ENCODE measurements around the gene PCMTD2.

The PCMTD2 gene

DNA sequence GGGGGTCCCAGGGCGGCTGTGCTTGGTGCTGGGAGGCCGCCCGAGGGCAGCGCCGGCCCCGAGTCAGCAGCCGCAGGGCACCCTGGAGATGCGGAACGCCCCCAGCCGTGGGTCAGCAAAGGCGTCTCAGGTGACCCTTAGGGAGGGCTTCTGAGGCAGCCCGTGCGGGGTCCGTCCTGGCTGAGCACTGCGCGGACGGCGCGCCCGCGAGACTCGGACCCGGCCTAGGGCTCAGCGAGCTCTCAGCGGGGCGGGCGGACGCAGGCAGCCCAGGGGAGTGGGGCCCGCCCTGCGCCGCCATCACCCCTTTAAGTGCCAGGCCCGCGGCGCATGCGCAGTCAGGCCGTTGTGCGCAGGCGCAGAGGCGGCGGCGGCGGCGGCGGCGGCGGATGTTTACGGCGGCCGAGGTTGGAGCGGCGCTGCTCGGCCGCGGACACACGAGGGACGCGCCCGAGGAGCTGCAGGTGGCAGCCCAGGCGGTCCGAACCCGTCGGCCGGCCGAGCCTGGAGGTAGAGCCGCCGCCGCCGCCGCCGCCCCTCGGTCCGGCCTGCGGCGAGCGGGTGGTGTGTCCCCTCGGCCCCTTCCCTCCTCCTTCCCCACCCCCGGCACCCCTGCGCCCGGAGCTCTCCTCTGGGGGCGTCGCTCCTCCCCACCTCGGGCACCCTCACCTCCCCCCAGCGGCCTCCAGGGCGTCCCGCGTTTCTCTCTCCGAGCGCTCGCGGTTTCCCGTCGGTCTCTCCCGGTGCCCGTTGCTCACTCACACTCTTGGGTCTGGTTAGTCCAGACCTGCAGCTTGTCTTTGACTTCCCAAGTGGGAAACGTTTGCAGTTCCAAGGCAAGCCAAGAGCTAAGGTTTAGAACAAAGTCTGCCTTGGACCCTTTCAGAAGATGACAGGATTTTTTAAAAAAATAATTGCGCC, at the start of gene PCMTD2:
PCMTD2 (plus strand) TSS at position 388 of the 921 bp plus-strand sequence. CDS start 4,218 bp downstream, outside the sequence.
- peak; percentile 73 for DNase-seq (ENCODE audit: low read depth)

DNA sequence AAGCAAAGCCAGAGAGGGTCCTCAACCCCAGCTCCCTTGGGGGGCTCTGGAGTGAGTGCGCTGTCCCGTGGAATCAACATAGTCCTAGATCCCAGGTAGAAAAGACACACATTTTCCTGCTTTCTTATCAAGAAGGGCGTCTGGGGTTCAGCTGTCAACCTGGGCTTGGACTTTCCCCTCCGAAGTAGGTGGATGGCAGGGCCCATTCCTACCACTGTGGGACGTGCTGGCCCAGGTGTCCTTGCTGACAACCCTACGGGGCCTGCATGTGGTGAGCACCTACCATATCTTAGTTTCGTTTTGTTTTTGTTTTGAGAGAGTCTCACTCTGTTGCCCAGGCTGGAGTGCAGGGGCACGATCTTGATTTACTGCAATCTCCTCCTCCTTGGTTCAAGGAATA, 48.9 kb upstream of the PCMTD2 start:
- no peak for DNase-seq (ENCODE audit: low read depth)

DNA sequence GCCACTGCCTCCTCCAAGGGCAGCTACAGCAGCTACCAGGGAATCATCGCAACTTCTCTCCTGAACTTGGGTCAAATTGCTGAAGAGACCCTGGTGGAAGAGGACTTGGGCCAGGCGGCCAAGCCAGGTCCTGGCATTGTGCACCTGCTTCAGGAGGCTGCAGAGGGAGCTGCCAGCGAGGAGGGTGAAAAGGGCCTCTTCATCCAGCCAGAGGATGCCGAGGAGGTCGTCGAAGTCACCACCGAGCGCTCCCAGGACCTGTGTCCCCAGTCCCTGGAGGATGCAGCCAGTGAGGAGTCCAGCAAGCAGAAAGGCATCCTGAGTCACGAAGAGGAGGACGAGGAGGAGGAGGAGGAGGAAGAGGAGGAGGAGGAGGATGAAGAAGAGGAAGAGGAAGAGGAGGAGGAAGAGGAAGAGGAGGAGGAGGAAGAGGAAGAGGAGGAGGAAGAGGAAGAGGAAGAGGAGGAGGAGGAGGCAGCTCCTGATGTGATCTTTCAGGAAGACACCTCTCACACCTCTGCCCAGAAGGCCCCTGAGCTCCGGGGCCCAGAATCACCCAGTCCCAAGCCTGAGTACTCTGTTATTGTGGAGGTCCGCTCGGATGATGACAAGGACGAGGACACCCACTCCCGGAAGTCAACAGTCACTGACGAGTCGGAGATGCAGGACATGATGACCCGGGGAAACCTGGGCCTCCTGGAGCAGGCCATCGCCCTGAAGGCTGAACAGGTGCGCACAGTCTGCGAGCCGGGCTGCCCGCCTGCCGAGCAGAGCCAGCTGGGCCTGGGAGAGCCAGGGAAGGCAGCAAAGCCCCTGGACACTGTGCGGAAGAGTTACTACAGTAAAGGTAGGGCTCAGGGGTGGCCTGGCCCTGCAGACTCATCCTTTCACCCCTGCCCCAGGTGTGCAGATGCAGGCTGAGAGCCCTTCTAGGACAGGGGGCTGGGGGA, 47.6 kb upstream of the PCMTD2 start:
- no peak for DNase-seq (ENCODE audit: low read depth)

DNA sequence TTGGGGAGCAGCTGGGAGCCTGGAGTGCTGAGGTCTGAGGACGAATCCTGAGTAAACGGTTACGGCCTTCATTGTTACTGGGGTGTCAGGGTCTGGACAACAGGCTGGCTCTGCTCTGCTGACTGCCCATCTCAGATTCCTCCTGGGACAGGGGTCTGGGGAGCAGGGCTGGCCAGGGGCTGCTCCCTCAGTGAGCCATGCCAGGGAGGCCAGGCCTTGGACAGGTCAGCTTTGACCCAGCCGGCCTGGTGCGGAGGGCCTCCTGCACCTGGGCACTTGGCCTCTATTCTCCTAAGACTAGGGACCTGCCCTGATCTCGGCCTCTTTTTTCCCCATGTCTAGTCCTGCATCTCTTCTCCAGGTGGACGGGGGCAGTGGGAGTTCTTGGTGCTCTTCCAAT, 46.4 kb upstream of the PCMTD2 start:
- no peak for DNase-seq (ENCODE audit: low read depth)

DNA sequence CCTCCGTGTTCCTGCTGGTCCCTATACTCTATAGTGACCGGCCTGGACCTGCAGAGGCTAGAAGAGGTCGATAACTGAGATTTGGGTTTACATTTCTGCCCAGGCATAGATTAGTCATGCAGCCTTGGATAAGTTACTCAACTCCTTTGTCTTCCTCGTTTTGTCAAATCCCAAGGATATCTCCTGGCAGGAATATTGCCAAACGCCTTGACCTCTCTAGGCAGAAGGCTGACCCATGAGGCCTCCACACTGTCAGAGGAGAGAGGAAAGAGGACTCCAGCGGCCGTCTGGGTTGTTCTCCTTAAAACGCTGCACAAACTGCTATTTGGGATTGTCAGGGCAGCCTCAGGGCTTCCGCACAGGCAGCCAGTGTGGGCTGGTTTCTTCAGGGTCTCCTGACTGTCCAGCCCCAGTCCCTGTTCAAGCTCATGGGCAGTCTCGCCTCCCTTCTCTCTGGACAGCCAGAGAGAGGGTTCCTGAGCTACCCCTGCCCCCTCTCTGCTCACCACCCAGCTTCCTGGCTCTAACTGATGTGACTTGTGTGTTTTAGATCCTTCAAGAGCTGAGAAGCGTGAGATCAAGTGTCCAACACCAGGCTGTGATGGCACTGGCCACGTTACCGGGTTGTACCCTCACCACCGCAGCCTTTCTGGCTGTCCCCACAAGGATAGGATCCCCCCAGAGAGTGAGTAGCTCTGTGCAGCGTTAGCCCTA, 44.7 kb upstream of the PCMTD2 start:
- no peak for DNase-seq (ENCODE audit: low read depth)

DNA sequence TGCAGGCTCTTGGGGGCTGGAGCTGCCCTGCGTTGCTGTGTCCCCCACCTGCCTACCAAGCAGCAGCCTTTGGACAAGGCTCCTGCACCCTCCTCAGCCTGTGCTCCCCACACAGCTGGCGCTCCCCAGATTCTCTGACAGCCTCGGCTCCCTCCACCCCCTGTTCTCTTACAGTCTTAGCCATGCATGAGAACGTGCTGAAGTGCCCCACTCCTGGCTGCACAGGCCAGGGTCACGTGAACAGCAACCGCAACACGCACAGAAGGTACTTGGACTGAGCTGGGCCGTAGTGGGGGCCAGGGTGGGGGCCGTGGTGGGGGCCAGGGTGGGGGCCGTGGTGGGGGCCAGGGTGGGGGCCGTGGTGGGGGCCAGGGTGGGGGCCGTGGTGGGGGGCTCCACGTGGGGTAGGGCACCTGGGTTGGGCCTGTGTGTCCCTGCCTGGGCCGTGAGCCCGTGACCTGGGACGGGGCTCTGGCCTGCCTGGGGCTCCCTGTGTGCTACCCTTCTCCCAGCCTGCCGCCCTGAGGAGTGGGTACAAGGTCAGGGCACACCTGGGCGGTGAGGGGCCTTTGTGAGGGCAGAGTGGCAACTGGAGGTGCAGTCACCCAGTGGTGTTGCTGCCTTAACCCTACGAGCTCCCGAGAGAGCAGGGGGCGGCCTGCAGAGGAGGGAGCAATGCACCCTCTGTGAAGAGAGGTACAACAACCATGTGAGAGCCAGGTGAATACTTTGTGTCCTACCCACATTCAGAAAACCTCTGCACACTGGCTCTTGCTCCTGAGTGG, 43.5 kb upstream of the PCMTD2 start:
- DNase-seq (ENCODE audit: low read depth) = no peak

DNA sequence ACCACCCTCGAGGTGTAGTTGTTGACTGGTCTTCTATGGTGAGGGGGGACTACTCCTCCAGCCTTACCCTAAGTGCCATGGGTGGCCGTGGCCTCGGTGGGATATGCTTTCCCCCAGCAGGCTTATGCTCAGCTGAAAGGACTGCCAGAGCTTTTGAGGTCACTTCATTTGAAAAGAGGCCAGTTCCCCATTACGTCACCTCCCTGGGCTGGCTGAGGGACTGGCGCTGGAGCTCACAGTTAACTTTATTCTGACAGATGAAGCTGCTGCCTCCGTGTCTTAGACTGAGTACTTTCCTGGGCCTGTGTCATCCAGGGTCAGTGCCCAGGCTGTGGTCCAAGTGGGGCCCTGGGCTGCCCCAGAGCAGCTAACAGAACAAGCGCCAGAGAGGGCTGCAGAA, 42.8 kb upstream of the PCMTD2 start:
- no peak for DNase-seq (ENCODE audit: low read depth)

DNA sequence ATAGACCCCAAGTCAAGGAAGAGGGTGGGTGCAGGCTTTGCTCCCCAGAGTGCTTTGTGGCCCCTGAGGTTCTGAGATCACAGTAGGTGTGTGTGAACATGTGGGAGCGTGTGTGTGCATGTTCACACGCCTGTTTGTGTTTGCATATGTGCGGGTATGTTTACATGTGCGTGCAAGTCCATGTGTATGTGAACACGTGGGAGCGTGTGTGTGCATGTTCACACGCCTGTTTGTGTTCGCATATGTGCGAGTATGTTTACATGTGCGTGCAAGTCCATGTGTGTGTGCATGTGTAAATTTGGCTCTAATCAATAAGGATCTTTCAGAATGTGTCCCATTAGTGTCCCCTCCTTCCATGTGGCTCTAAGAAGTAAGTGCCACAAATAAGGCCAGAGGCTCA, 41.4 kb upstream of the PCMTD2 start:
- no peak for DNase-seq (ENCODE audit: low read depth)

DNA sequence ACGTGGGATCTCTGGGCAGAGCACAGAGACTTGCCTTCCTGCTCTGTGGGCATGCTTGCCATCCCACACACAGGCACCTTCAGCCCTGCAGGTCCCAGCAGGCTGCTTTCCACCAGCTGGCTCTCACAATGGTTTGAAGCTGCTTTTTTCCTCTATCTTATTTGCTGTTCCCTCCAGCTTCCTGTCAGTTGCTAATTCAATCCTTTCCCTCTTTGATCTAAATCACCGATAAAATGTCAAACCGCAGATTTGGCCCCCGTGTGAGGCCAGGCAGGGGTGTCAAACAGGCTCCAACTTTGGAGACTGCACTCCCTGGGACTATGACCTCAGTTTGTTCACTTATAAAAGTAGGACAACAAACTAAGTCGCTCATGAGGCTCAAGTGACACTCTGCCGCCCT, 40.6 kb upstream of the PCMTD2 start:
- DNase-seq (ENCODE audit: low read depth) = no peak

DNA sequence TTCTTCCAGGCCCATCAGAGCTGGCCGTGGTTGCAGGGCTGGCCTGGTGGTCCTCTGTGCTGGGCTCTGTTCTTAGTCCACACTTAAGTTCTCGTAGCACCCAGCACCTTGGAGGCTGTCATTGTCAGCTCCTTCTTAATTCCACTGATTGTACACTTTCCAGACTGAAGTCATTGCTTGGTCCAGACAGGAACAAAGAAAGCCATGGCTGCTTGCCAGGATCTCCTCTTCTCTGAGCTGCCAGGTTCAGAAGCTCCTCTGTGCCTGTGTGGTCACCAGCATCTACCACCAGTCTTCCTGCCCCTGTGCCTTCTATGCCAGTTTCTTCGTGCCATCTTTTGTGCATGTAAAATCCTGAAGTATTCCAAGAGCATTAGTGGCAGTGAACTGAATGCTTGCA, 39.5 kb upstream of the PCMTD2 start:
- DNase-seq (ENCODE audit: low read depth) = no peak

DNA sequence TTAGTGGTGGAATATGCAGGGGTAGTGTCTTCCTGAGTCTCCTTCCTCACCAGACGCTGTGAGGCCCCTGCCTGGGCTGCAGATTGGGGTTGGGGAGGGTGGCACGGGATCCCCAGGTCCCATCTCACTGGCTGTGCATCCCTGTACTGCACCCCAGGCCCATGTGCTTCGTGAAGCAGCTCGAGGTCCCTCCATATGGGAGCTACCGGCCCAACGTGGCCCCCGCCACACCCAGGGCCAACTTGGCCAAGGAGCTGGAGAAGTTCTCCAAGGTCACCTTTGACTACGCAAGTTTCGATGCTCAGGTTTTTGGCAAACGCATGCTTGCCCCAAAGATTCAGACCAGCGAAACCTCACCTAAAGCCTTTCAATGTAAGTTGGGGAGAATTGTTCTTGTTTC, 38.6 kb upstream of the PCMTD2 start:
- no peak for DNase-seq (ENCODE audit: low read depth)

DNA sequence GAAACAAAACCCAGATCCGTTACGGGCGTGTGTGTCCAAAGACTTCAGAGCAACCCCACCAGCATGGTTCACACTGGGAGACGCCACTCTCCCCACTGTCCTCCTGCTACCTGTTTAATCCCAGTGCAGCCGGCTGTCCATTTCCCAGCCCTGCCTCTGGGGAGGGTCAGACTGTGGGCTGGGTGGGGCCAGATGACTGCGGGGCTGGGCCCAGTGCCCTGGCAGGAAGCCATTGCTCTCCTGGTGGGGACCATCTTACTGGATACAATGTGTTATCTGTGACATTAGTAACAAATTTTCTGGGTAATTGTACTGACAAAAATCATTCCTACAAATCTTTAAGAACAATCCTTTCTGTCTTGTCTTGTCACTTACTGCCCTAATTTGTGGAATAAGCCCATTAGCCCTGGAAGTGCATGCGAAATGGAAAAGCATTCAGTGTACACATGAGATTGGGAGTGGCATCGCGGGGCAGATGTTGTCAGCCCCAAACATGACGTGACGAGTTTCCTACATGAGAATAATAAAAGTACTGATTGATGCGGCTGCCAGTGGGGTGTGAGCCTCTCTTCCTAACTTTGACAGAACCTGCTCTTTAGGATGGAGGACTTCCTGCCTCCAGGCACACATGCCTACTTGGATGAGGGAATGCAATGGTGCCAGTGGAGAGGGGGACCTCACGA, 37.9 kb upstream of the PCMTD2 start:
- DNase-seq (ENCODE audit: low read depth) = no peak

DNA sequence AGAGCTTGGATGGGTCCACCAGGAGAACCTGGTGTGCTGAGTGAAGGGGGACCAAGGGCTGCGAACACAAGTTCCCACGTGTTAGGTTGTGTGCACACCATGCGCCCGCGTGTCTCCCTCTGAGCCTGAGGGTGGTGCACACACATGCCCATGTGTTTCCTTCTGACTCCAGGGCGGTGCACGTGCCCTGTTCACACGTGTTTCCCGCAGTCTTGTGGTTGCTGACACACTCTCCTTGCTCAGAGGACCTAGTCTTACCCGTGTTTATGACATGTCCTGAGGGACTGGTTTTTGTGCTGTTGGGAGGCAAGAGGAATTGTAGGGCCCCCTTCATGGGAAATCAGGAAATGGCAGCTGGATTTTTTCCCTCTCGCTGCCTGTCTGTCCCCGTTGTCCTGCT, 36.3 kb upstream of the PCMTD2 start:
- DNase-seq (ENCODE audit: low read depth) = no peak

DNA sequence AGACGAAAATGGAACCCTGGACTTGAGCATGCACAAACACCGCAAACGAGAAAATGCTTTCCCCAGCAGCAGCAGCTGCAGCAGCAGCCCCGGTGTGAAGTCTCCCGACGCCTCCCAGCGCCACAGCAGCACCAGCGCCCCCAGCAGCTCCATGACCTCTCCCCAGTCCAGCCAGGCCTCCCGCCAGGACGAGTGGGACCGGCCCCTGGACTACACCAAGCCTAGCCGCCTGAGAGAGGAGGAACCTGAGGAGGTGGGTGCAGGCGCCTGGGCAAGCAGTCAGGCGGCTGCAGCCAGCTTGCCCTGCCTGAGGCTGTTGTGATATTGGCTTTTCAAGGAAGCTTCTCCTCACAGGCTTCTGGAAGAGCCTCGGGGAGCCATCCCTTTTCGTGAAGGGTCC, 35.8 kb upstream of the PCMTD2 start:
- no peak for DNase-seq (ENCODE audit: low read depth)

DNA sequence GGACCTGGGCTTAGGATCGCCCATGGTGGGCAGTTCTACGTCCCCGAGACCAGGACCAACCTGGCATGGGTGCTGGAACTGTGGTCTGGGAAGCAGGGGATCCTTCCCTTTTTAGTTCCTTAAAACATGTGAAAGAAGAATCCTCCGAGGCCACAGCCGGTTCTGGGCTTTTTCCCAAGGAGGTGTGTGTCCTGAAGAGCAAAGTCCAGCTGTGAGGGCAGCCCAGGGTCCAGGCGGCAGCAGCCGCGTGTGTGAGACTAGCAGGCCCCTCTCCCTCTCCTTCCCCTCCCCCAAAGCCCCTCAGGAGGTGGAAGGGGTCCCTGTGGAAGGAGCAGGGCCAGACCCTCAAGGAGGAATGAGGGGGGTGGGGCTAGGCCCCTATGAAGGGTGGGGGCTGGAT, 35.1 kb upstream of the PCMTD2 start:
- DNase-seq (ENCODE audit: low read depth) = no peak

DNA sequence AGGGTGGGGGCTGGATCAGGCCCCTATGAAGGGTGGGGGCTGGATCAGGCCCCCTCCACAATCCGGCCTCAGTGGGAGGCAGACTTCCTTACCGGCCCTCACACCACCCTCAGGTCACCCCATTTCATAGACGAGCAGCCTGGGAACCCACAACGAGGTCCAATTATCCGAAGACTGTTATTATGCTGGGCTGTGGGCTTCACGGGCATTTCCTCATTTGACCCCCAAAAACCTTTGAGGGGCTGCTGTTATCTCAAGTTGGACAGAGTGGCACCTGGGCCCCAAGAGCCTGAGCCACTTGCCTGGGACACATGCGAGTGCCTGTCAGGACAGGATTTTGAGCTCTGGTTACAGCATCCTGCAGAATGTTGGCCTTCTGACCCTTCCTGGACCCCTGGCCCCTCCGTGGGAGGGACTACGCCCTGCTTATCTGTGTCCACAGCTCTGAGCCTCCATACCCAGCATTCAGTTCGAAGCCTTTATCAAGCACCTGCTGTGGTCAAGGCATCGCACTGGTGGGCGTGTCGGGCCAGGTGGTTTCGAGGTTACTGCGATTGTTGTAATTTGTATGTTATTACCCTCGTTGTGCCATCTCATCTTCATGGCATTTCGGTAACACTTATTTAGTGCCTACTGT, 34.5 kb upstream of the PCMTD2 start:
- DNase-seq (ENCODE audit: low read depth) = no peak

DNA sequence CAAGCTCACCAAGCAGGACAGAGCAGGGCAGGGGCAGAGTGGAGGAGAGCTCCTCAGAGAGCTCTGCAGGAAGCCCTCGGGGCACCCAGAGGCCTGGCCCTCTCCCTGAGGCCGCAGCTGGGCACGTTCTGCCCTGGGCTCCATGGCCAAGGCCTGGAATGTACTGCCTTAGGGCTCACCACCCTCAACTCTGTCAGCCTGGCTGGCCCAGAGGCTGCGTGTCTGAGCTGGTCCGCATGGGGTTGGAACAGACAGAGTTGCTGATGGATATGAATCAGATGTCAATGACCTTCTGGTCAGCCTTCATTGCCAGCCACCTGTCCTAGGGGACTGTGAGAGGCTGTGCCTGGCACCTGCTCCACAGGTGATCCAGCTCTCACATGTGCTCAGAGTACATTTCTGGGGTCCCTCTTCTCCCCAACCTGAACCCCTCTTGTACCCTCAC, 33.2 kb upstream of the PCMTD2 start:
- DNase-seq (ENCODE audit: low read depth) = no peak

DNA sequence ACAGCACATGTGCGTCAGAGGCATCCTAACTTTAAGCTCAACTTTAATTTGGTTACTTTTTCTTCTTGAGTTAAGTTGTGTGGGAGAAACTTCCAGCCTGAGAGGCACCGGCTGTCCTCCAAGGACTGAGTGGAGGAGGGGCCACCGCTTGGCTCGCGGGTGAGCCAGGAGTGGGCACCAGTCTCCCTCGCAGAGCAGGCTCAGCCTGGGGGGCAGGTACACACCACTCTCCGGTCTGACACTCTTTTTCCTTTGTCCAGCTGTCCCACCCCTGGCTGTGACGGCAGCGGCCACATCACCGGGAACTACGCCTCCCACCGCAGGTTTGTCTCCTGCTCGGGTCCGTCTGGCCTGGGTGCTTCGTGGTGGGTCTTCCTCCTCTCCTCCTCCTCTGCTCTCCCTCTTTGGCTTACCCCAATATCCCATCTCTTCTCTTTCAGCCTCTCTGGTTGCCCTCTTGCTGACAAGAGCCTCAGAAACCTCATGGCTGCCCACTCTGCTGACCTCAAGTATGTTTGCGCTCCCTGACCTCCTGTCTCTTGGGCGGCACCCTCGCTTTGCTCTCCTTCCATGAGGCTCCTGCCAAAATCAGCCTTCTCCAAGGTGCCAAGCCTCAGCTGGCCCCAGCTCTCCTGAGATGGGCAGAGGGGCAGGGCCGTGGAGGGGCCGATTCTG, 32.6 kb upstream of the PCMTD2 start:
- no peak for DNase-seq (ENCODE audit: low read depth)

DNA sequence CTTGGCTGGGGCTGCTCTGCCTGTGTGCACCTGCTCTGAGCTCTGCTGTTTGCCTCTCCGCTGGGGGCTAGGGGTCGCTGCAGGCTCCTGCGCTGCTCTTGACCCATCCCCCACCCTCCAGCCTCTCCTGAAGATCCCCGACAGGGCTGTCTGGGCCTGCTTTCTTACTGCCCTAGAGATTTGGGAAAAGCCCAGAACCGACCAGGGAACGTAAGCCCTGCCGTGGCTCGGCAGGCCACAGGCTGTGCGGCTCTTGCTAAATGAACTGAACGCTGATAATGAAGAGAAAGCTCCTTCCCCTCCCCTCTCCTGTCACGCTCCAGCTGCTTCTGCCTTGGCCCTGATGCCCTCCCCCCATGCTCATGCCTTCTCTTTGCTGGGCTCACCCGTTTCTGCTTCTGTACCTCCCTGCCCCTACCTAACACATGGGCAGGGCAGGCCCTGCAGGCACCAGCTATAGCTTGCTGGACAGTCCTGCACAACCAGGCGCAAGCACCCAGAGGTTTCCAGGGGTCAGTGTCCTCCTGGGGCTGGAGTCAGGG, 32.0 kb upstream of the PCMTD2 start:
- no peak for DNase-seq (ENCODE audit: low read depth)

Measured in stimulated activated CD4-positive, alpha-beta T cell treated with anti-CD3 and anti-CD28 coated beads, Interleukin-2, amount 100 ng/mL, for 4 hours (primary cell).